IPS DF 6.9 (cell line): ENCODE data around the gene MEIS2.
A peak's percentile ranks its signal among the peaks of the same experiment; 100 is the strongest.

Source experiments
- DNase-seq: peaks from one replicate; pipeline ENCODE4 v3.0.0-alpha.2; 2013; ENCODE audit warnings: low read depth, low spot score
- H3K27ac ChIP-seq: one replicate; pipeline ENCODE4 v1.5.1; 2013; ENCODE audit warnings: low read length, control low read depth
- H3K27me3 ChIP-seq: 2 replicates; pipeline ENCODE4 v1.6.1; 2013; ENCODE audit warnings: mild to moderate bottlenecking, low read length; ENCODE audit not compliant: control insufficient read depth, insufficient read depth
- H3K36me3 ChIP-seq: 2 replicates; pipeline ENCODE4 v1.6.1; 2013; ENCODE audit warnings: low read length; ENCODE audit not compliant: control insufficient read depth, insufficient read depth
- H3K4me1 ChIP-seq: 2 replicates; pipeline ENCODE4 v1.6.1; 2013; ENCODE audit warnings: low read length; ENCODE audit not compliant: control insufficient read depth, insufficient read depth
- H3K4me3 ChIP-seq: 2 replicates; pipeline ENCODE4 v1.5.1; 2013; ENCODE audit warnings: mild to moderate bottlenecking, low read length
- H3K9me3 ChIP-seq: 2 replicates; pipeline ENCODE4 v1.6.1; 2013; ENCODE audit warnings: low read length, inconsistent platforms; ENCODE audit not compliant: control insufficient read depth, insufficient read depth
- WGBS: extraction: QIAGEN DNeasy Blood & Tissue Kit; methylation state at CpG from one replicate; pipeline ENCODE4 v1.1.7; 2013; ENCODE audit warnings: mixed read lengths, missing lambda C conversion rate; ENCODE audit not compliant: insufficient read length, insufficient coverage; 5-methylcytosine and 5-hydroxymethylcytosine counted together

MEIS2 gene

GRCh38 chr15:37098468-37099318, 1.7 kb downstream of the MEIS2 start:
- DNase-seq = no peak
- Histone ChIP-seq H3K27ac (no peak overlapping the region), H3K36me3 (no peaks in the 10 kb centered on the region), H3K4me1 (peaks cover 6% of the 10 kb centered on the region; the same call in 1 of the 2 replicates), H3K9me3 (no peaks in the 10 kb centered on the region), H3K4me3 (peak overlapping the region; percentile 31; the same call in 1 of the 2 replicates), H3K27me3 (peaks cover 41% of the 10 kb centered on the region)
- no CpG with 5 or more reads among the region's 75 CpGs for WGBS

- Histone ChIP-seq H3K9me3 (no peaks in the 10 kb centered on the region), H3K4me3 (peak overlapping the region; percentile 27; the same call in 1 of the 2 replicates), H3K4me1 (peaks cover 8% of the 10 kb centered on the region; the same call in 1 of the 2 replicates), H3K36me3 (no peaks in the 10 kb centered on the region), H3K27ac (no peak overlapping the region), H3K27me3 (peaks cover 43% of the 10 kb centered on the region)
- DNase-seq = no peak
- no CpG with 5 or more reads among the region's 30 CpGs for WGBS
Observed at GRCh38 chr15:37097144-37097919, 3.0 kb downstream of the MEIS2 start.

DNA sequence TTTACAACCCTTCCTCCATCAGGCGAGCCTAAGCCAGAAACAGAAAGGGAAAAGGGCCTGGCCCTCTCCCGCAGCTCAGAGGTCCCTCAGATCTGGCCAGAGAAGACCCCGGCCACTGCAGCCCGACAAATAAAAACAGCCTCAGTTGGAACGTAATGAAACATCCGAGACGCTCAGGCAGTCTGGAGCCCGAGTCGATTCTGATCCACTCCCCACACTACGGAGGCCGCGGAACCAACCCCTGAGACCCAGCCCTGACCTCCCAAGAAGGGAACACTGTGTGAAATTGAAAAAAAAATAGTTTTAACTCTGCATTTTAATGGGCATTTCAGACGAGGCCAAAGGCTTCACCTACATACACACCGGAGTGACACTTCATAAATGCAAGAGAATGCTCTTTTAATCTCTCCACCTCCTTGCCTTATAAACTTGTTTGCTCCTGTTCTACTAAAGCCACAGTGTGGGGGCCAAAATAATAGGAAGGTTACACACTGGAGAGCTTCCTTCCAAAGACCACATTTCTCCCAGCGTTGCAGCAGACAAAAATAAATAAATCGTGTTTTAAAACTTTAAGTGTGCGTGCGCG, 3.7 kb downstream of the MEIS2 start:
- DNase-seq = no peak
- no peaks in the 10 kb centered on the region for H3K36me3 ChIP-seq

DNA sequence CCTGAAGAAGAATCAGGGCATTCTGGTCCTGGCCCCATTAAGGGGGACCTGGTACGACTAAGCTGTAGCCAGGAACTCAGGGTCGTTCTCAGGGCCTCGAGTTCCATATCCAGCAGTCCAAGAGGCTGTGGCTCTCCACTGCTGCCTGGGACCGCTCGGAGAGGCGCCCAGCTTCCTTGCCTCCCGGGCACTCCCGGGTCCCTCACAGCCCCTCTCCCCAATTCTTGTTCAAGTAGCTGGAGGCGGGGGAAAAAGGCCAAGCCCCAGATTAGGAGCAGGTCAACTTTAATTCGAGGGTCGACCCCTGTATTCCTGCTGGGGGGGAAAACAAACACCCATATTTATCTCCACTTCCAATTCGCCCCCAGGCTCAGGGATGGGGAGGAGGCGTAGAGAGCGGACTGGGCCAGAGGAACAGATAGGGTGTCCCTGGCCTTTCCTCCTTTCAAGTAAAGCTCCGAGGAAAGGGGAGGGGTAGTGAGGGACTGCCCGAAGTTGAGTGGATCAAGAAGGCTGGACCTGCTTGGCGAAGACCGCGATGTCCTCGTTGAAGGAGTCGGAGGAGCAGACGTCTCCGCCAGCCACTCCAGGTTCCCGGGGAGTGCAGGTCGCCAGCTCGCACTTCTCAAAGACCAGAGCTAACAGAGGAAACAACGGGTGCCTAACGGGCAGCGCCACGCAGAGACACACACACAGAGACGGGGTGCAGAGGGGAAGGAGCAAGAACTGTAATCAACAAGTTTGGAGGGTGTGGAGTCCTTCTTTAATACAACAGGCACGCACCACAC, 4.4 kb downstream of the MEIS2 start:
- H3K4me3 ChIP-seq = peak overlapping the region; percentile 1; the same call in 1 of the 2 replicates
- H3K27me3 ChIP-seq = peaks cover 47% of the 10 kb centered on the region
- no CpG with 5 or more reads among the region's 32 CpGs for WGBS
- no peak overlapping the region for H3K27ac ChIP-seq
- no peaks in the 10 kb centered on the region for H3K36me3 ChIP-seq
- DNase-seq = no peak
- H3K9me3 ChIP-seq = no peaks in the 10 kb centered on the region
- peaks cover 8% of the 10 kb centered on the region; the same call in 1 of the 2 replicates for H3K4me1 ChIP-seq

More for the DNA sequence above, 3.7 kb downstream of the MEIS2 start:
- Histone ChIP-seq H3K4me1 (peaks cover 8% of the 10 kb centered on the region; the same call in 1 of the 2 replicates), H3K4me3 (peak overlapping the region; percentile 1; the same call in 1 of the 2 replicates), H3K27ac (no peak overlapping the region), H3K27me3 (peaks cover 47% of the 10 kb centered on the region), H3K9me3 (no peaks in the 10 kb centered on the region)
- no CpG with 5 or more reads among the region's 19 CpGs for WGBS

DNA sequence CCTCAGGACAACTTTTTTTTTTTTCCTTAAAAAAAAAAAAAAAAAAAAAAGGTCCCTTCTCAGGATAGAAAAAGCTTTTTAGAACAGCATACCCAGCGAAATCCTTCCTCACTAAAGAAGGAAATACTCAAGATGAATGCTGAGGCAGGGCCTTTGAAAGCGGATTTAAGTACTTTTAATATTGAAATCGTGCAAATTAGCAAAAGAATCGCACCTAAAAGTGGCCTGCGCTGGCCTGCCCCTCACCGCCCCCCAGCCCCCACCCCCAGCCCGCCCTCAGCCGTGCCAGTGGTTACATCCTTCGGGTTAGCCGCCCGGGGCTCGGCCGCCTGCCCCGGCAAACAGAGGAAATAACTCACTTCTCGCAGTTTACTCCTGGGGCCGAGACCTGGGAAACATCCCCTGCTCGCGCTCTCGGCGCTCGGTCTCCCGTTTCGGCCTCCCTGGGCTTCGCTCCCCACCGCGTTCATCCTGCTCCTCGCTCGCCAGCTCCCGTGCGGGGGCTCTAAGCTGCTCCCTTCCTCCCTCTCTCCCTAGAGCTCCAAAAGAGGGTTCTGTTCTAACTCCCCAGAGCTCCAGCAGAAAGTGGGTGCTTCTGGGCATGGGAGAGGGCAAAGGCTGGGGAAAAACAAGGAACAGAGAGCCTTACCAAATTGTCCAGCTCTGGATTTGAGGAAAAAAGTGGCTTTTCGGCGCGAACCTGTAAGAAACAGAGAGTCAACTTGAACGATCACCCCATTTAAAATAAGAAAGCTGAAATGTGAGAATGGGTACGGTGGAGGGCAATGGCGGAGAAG, 5.2 kb downstream of the MEIS2 start:
- peak overlapping the region; percentile 1; the same call in 1 of the 2 replicates for H3K4me3 ChIP-seq
- H3K4me1 ChIP-seq = peaks cover 8% of the 10 kb centered on the region; the same call in 1 of the 2 replicates
- H3K9me3 ChIP-seq = no peaks in the 10 kb centered on the region
- no peak overlapping the region for H3K27ac ChIP-seq
- no peak for DNase-seq
- no CpG with 5 or more reads among the region's 36 CpGs for WGBS
- no peaks in the 10 kb centered on the region for H3K36me3 ChIP-seq
- peaks cover 47% of the 10 kb centered on the region for H3K27me3 ChIP-seq

- no peak overlapping the region for H3K4me3 ChIP-seq
- peaks cover 47% of the 10 kb centered on the region for H3K27me3 ChIP-seq
- no CpG with 5 or more reads among the region's 7 CpGs for WGBS
- H3K27ac ChIP-seq = no peak overlapping the region
- no peak for DNase-seq
- peaks cover 8% of the 10 kb centered on the region; the same call in 1 of the 2 replicates for H3K4me1 ChIP-seq
- H3K9me3 ChIP-seq = no peaks in the 10 kb centered on the region
- H3K36me3 ChIP-seq = no peaks in the 10 kb centered on the region
Observed at GRCh38 chr15:37094333-37094914, 5.9 kb downstream of the MEIS2 start.

- Histone ChIP-seq H3K4me1 (peaks cover 6% of the 10 kb centered on the region; the same call in 1 of the 2 replicates), H3K27ac (no peak overlapping the region), H3K4me3 (no peak overlapping the region), H3K36me3 (no peaks in the 10 kb centered on the region), H3K27me3 (peaks cover 42% of the 10 kb centered on the region), H3K9me3 (no peaks in the 10 kb centered on the region)
- no CpG with 5 or more reads among the region's 11 CpGs for WGBS
- DNase-seq = no peak
Observed at GRCh38 chr15:37093480-37094332, 6.6 kb downstream of the MEIS2 start.

DNA sequence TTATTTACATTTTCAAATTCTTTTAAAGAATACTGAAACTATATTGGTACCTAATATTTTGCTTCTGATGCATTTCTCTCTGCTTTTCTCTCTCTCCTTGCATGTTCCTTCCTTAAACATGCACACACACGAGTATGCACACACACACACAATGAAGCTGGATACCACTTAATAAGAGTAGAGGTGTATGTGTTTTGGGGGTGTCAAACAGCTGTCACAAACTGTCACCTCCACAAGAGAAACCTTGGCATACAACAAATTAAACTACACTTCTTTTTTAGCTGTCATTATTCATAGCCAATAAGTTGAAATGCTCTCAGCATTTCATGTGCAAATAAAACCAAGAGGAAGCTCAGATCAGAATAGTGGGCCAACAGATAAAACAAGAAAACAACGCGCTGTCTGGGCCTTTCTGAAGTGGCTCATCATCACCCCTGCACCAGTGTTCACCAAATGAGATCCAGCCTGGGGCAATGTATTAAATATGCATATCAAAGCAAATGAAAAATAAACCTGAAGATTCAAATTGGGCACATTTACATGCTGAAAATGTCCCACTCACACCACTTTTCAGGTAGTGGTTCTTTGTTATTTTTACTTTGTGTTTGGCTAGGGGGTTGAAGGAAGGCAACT, 9.7 kb downstream of the MEIS2 start:
- Histone ChIP-seq H3K36me3 (no peaks in the 10 kb centered on the region), H3K9me3 (no peaks in the 10 kb centered on the region), H3K27me3 (peaks cover 14% of the 10 kb centered on the region; the same call in 1 of the 2 replicates), H3K27ac (no peak overlapping the region), H3K4me3 (no peak overlapping the region), H3K4me1 (peaks cover 5% of the 10 kb centered on the region; the same call in 1 of the 2 replicates)
- no CpG with 5 or more reads among the region's 3 CpGs for WGBS
- DNase-seq = no peak
